ENCODE data around the gene CMTM8.
A peak's percentile ranks its signal among the peaks of the same experiment; 100 is the strongest.

The CMTM8 gene

DNA sequence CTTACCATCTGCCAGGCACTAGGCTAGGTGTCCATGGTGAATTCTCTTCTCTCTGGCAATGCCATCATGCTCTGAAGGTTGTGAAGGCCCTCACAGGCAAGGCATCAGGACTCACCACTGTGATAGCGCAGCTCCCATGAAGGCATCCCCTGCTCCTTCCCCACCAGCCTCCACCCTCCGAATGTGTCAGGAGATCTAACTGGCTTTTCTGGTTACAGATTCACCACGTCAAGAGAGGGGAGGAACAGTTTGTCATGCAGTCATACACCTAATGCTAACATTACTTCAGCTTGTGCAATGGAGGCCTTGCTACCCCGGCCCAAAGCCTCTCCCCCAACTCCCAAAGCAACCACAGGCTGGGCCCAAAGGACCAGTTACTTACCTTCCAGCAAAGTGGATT is 8.9 kb upstream of the CMTM8 start:
- no peak for DNase-seq

DNA sequence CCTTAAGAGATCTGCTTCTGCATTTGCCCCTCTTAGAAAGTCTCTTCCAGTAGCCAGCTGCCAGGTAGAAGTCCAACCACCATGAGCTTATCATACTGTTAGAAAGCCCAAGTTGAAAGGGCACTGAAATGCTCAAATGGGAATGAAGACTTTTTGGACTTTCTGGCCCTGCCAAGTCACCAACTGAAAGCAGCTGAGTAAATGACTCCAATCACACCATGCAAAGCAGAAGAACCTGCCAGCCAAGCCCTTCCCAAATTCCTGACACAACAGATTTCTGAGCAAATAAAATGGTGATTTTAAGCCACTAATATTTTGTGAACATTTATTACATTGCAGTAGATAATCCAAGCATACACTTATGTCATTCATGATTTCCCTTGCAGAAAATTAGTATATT is 2.1 kb upstream of the CMTM8 start:
- DNase-seq: no peak

DNA sequence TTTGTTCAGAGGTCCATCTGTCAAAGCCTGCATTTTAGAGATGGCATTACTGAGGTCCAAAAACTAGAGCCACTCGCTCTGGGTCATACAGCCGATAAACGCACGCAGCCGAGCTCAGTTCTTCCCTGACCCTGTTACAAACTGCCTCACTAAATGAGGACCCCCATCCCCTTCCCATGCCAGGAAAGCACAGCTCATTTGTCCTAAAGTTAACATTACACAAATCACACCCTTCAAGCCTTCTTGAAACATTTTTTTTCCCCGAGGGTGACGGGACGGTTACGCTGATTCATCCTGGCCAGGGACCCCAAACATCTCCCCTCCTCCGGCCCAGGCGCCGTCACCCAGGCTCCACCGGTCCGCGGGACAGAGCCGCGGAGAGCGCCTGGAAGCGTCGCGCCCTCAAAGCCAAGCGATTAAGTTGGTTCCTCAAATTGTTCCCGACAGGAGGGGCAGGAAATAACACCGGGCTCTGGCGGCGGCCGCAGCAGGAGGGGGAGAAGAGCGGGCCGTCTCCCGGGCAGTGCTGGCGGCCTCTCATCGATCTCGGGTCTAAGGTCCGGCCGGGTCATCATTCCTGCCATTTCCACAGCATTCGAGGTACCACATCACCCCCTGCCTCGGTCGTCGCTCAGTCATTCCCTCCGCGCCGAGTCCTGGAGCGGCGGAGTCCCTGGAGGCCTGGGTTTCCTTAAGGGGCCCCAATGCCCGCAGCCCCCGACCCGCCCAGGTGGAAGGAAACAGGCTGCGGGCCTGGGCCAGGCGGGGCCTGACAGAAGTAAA is 619 bp upstream of the CMTM8 start:
- DNase-seq: no peak

DNA sequence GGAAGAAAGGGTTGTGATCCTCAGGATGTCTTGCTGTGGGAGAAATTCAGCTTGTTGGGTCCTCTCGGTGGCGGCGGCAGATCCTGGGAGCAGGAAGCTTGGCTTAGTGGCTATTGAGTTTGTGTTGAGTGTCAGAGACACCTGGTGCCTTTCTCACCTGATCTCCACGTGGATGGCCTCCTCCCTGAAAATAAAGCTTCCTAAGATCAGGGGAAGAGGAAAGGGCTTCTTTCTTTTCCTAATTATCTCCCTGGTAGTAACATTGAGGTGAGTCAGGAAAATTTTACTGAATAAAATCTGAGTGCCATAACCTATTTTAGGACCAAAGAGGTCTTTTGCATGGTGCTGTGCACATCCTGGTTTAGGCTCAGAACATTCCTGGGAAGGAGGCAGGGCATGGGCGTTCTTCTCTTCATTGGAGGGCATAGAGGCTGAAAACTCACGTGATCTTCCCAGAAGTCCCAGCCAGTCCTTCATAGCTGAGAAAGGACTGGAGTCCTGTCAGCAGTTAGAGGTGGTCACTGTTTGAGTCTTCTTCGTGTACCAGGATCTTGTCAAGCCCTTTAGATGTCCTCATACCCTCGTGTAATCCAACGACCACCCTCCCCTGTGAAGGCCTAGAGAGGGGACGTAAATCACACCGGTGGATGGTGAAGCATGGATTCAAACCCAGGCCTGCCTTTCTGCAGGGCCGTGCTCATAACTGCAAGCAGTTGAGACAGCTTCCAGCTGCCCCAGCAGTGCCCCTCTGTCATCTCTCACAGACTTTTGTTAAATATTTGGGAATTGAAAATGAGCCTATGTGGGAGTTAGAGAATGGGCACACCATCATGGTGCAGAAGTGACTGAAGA is 1.1 kb downstream of the CMTM8 start:
- no peak for DNase-seq

DNA sequence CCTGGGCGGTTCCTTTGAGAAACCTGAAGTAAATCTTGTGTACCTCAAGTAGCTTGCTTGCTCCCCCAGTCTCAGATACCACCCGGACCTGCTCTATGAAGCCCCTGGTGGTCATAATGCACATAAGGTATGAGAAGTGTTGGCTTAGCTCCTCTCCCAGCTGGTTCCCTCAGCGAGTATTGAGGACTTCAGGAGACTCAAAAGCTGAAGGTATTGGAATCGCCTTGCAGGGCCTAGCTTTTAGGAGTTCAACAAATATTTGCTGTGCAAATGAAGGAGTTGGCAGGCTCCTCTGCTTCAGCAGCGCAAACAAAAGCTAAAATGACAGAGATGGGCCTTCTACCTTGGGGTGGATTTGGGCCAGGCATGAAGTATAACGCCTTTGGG is 1.7 kb downstream of the CMTM8 start:
- DNase-seq: peak in 4 of 5 donors; percentile 20 to 47 (median 32)

DNA sequence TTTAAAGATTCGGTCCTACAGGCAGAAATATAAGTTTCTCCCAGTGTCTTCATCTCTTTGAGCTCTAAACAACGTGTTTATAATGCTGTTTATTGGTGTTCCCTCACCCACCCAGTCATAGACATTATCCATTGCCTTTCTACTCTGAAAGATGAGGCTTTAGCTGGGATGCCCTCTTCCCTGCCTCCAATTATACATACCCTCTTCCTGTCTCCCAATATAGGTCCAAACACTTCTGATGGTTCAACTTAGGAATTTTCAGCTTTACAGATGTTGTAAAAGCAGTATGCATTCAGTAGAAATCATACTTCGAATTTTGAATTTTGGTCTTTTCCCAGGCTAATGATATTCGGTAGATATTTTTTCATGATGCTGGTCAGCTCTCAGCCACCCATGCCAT is 2.6 kb downstream of the CMTM8 start:
- DNase-seq: no peak

DNA sequence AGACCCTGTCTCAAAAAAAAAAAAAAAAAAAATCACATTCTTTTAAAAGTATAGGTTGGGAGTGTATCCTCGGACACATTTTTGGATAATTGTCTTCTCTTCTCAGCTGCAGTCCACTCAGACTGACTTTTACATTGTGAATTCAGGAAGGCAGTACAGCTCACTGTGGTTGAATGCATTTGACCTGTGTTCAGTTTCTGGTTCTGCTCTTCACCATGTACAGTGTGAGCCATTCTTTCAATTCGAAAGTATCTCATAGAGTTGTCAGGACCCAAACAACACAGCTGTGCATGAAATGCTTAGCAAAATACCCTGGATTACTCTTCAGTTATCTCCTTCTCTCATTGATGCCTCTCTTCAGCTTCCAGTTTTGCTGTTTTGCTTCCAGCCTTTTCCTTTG is 5.0 kb downstream of the CMTM8 start:
- DNase-seq: no peak

DNA sequence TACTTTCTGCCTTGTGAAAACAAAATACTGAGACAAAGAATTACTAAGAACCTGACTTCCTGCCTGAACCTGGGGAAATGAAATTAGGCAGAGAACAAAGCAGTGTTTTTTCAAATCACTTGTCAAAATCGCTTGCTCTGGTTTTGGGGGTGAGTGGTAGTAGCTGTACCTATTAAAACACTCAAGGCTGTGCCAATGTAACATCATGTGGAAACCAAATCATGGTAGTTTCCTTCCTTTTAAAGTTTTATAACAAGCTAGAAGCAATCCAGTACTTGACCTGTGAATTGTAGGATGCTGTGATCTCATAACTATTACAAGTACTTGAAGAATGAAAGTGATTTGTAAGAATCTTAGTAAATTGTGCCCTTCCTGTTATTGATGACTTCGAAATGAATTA is 6.7 kb downstream of the CMTM8 start:
- peak in 1 of 5 donors; percentile 15 for DNase-seq

DNA sequence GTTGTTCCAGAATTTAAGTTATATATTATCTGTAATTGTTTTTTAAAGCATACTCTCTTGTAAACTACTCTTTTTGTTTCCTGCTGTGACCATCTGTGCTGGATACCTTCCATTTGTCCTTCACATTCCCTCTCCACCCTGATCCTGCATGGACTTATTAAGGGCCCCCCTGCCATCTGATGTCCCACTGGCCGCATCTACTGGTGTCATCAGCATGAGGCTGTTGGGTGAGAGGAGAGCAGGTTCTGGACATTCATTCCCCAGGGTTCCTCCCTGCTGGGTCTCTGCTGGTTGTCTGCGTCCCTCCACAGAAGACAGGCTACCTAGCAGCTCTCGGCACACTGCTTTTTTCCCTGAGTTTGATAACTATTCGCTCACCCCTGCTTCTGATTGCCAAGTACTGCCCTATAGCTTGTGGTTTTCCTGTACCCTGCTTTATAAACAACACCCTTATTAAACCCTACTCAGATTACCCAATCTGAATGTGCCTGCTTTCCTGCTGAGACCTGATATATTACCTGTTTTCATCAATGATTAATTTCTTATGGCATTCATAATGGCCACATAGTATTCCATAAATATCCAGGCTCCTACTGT is 7.7 kb downstream of the CMTM8 start:
- no peak for DNase-seq

DNA sequence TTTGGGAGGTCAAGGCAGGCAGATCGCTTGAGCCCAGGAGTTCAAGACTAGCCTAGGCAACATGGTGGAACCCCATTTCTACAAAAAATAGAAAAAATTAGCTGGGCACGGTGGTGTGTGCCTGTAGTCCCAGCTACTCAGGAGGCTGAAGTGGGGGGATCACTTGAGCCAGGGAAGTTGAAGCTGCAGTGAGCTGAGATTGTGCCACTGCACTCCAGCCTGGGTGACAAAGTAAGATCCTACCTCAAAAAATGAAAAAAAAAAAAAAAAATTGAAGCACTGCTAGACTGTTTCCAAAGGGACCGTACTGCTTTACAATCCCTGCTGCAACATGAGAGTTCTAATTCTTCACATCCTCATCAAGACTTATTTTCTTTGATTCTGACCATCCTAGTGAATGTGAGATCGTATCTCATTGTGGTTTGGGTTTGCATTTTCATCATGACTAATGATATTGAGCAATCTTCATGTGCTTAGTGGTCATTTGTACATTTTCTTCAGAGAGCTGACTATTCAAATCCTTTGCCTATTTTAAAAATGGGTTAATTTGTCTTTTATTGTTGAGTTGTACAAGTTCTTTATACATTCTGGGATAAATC is 10.8 kb downstream of the CMTM8 start:
- DNase-seq: peak in 1 of 5 donors; percentile 27

DNA sequence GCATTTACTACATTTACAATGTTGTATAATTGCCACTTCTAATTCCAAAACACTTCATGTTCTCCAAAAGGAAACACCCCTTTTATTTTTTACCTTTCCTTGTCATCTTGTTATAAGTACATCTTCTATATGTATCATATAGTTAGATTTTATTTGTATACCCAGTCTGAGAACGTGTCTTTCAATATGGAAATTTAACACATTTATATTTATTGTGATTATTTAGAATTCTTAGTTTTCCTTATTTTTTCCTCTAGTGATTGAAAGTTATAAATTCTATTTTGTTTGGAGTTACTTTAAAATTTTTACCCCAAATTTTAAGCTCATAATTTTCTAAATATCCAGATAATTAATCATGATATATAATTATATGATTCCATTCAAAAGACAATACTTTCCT is 15.8 kb downstream of the CMTM8 start:
- no peak for DNase-seq

DNA sequence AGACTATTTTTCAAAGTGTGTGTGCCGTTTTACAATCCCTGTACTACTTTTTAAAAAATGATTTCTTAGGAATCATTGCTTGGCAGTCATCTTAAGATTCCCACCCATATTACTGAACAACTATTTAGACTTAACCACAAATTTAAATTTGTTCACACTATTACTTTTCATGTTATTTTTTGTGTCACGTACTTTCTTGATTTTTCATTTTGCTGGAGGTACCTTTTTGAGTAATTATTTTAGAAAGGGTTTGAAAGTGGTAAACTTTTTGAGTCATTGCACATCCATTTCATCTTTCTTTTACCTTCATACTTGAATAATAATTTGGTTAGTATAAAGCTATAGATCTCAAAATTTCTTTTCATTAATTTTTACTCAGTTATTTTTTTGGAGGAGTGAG is 16.9 kb downstream of the CMTM8 start:
- no peak for DNase-seq

DNA sequence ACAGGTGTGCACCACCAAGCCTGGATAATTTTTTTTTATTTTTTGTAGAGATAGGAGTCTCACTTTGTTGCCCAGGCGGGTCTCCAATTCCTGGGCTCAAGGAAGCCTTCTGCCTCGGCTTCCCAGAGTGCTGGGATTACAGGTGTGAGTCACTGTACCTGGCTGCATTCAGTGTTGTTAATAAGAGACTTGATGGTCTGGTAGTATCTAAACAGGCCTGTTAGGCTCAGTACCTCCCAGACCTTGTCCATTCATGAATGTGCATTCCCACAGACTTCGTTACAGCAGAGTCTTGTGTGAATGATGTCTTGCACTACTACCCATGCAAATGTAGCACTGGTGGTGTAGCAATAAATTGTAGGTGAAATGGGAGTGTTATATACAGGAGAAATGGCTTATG is 17.7 kb downstream of the CMTM8 start:
- DNase-seq: no peak

DNA sequence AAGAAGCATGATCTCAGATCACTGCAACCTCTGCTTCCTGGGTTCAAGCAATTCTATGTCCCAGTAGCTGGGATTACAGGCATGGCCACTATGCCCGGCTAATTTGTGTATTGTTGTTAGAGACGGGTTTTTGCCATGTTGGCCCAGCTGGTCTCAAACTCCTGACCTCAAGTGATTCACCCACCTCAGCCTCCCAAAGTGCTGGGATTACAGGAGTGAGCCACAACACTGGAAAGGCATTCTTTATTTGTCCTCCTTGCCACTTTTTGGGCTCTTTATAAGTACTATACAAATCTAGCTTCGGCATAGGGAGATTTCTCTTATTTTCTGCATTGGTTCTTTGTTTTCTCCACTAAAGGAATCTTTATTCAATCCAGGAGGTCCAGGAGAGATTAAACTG is 18.6 kb downstream of the CMTM8 start:
- DNase-seq: no peak

DNA sequence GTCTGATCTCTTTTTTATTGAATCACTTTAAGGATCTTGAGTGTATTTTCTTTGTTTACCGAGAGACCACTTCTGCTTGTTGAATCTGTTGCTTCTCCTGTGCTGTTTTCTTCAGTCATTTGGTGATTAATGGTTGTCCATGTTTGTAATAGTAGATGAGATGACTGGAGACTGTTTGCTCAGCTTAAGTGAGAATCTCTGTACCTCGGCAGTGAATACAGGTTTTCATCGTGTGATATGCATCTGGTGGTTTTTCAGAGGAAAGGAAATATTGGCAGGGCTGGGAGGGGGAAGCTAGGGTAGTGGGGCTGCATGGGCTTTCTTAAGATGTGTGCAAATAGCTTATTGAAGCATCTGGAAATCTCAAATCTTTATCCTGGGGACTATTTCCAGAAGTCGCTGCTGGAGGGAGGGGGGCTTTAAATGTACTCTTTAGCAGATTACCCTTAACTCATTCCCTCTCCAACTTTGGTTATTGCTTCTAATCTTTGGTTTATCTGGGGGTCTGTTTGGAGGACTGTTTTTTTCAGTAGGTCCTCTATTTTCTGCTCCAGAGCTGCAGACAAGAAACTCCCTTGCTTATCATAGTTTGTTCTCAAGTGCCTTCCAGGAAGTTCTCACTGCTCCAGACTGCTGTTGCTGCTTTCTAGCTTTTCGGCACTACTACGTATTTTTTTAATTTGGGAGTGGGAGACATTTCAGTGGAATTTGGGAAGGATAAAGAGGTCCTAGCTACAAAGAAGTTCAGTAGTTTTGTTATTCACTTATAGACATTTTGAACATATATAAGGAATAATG is 19.4 kb downstream of the CMTM8 start:
- no peak for DNase-seq

DNA sequence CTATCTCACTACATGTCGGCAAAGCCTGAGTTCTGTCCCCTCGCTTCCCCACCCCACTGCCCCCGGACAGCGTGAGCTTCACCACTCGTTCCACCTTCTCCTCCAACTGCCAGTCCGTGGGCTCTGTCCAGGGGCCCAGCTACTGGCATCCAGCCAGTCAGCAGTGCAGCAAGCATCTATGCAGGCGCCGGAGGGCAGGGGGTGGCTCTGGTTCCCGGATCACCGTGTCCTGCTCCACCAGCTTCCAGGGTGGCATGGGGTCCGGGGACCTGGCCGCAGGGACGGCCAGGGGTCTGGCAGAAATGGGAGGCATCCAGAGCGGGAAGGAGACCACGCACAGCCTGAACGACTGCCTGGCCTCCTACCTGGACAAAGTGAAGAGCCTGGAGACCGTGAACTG is 20.4 kb downstream of the CMTM8 start:
- no peak for DNase-seq

DNA sequence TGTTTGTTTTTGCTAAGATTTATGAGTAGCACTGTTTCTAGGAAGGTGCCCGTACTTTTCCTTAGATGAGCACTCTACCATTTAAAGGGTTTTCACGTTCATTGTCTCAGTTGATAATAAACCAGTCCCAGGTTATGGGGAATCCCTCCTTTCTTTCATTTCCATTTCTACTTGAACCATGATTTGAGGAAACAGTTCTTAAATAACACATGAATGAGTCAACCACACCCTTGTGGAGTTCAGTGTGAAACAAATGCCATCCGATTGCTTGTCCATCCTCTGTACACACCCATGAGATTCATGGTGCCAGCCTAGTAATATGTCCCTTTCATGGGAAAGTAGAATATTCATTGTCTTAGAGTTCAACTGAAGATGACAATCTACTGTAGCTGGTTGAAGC is 23.1 kb downstream of the CMTM8 start:
- no peak for DNase-seq

DNA sequence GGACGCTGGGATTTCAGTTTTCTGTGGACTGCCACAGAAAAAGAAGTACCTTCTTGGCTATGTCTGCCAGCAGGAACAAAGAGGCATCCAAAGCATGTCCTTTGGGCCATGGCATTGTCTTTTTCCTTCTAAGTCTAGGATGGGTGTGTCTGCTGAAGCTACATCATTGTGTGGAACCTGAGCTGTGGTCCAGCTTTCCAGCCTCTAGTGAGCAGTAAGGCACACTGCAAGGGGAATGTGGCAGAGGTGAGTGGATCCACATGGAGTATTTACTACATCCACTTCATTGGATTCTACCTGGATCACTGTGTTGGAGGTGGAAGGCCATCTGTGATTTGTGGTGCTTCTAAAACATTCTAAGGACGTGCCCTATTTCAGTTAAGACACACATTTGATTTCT is 23.7 kb downstream of the CMTM8 start:
- DNase-seq: no peak

DNA sequence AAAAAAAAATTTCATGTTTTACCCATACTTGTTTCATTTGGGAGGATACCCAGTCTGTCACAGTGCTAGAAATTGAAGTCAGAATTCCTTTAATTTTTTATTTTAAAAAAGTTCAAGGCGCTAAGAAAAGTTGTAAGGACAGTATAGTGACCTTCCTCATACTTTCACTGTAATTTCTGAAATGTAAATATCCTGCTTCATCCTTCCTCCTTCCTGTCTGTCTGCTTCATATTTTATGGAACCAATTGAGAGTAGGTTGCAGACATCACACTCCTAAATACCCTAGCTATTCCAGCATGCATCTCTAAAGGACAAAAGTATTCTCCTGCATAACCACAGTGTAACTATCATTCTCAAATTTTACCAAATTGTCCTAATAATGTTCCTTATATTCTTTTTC is 35.8 kb downstream of the CMTM8 start:
- no peak for DNase-seq

DNA sequence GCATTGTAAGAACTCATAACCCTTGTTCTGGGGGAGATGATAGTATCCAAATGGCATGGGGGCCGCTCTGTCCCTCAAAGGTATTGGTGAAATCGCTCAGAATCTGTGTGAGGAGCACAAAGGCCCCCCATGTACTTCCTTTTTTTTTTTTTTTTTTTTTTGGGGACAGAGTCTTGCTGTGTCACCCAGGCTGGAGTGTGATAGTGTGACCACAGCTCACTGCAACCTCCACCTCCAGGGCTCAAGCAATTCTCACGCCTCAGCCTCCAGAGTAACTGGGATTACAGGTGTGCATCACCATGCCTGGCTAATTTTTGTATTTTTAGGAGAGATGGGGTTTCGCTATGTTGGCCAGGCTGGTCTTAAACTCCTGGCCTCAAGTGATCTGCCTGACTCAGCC is 37.0 kb downstream of the CMTM8 start:
- no peak for DNase-seq

DNA sequence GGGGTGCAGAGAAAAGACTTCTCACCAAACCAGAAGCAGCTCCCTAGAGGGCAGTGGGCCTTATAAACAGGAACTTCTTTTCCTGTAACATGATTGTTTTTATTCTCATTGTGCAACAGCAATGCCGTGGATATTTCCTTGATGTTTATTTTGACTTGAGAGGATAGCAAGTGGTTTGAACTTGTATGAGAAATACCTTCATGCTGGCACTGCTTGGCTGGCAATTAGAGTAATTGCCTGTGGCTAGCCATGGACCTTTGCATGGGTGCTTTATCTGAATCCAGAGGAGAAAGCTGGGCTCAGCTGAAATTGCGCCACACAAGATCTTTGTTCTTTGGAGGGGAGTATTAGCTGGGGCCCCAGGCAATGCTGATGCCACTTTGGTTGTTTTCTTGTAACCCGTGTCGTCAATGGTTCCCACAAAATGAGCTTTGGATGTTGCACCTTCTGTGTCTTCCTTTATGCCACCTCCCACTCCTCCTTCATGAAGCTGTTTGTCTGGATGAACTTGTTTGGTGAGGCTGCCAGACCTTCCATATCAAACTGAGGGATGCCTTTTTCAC is 37.9 kb downstream of the CMTM8 start:
- DNase-seq: no peak

DNA sequence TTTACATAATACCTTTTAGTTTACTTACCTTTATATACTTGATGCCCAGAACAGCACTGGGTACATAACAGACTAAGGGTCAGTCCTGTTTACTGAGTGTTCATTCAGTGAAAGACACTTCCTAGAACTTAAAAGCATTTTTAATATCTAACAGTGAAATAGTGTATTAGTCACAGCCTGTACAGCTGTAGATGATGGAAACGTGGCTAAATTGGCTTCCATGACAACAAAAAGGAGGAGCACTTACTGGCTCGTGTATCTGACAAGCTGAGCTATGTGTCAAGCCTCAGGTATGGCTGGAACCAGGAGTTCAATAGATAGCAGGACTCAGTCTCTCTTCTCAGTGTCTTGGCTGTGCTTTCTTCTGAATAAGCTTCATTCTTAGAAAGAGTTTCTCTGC is 40.2 kb downstream of the CMTM8 start:
- no peak for DNase-seq
